A673 (cell line): ENCODE data around the gene ZNF616. TPM values are rescaled to one million over a fixed set of nuclear protein-coding genes. Genes with fewer than 3 reads are reported as not detected.

ENCODE experiments used
- BruUV-seq: library from RNA; stranded (reverse); fragments of 400-500 nt; replicated peaks from 2 replicates; lab custom pipeline; 2021; lab: Mats Ljungman, UMichigan
- CTCF ChIA-PET: fragments of 300-600 bp; sonication (Branson Sonifier 250); formaldehyde crosslinking; loops from one replicate; lab custom pipeline; 2022; ENCODE audit warnings: antibody characterized with exemption; lab: Charles Lee
- POLR2A ChIA-PET: fragments of 300-600 bp; sonication (Branson Sonifier 250); formaldehyde crosslinking; loops from one replicate; lab custom pipeline; 2022; ENCODE audit warnings: antibody characterized with exemption; ENCODE audit not compliant: low non-redundant PET; lab: Charles Lee
- DNase-seq: peaks from one replicate; pipeline ENCODE4 v3.0.0-alpha.2; 2015; ENCODE audit warnings: low spot score
- H3K27ac ChIP-seq: fragments of 200-600 bp; sonication (generic); 2 replicates; pipeline ENCODE4 v1.5.1; 2016; ENCODE audit warnings: mixed run types, low read depth, mild to moderate bottlenecking, mixed read lengths, antibody characterized with exemption, low read length; ENCODE audit not compliant: poor library complexity, severe bottlenecking
- H3K27me3 ChIP-seq: fragments of 200-600 bp; sonication (generic); replicated peaks from 2 replicates; pipeline ENCODE4 v1.6.1; 2017; ENCODE audit warnings: mixed run types, low read depth, mild to moderate bottlenecking, mixed read lengths, antibody characterized with exemption, low read length; ENCODE audit not compliant: insufficient read depth, poor library complexity
- H3K36me3 ChIP-seq: fragments of 200-600 bp; sonication (generic); 2 replicates; pipeline ENCODE4 v1.6.1; 2016; ENCODE audit warnings: mixed run types, mild to moderate bottlenecking, mixed read lengths, antibody characterized with exemption, low read length; ENCODE audit not compliant: insufficient read depth, poor library complexity, severe bottlenecking
- H3K4me1 ChIP-seq: fragments of 200-600 bp; sonication (generic); 2 replicates; pipeline ENCODE4 v1.6.1; 2017; ENCODE audit warnings: mixed run types, mild to moderate bottlenecking, mixed read lengths, antibody characterized with exemption, low read length; ENCODE audit not compliant: insufficient read depth, poor library complexity, severe bottlenecking
- H3K4me3 ChIP-seq: fragments of 200-600 bp; sonication (generic); 2 replicates; pipeline ENCODE4 v1.5.1; 2016; ENCODE audit warnings: low read depth, mixed run types, mild to moderate bottlenecking, mixed read lengths, low read length; ENCODE audit not compliant: poor library complexity, severe bottlenecking
- H3K9me3 ChIP-seq: fragments of 200-600 bp; sonication (generic); 2 replicates; pipeline ENCODE4 v1.6.1; 2016; ENCODE audit warnings: mixed run types, low read depth, mild to moderate bottlenecking, mixed read lengths, antibody characterized with exemption, low read length; ENCODE audit not compliant: poor library complexity, severe bottlenecking
- CTCF ChIP-seq: fragments of 300-800, 200-600 bp; sonication (generic); conservative IDR thresholded peaks from 2 replicates; pipeline ENCODE4 v1.5.1; 2017; ENCODE audit warnings: low read depth, mild to moderate bottlenecking, antibody characterized with exemption, low read length, moderate library complexity, mixed read lengths
- EZH2 ChIP-seq: fragments of 200-600 bp; sonication (generic); IDR thresholded peaks from 2 replicates; pipeline ENCODE4 v1.6.1; 2017; ENCODE audit warnings: borderline replicate concordance, low read depth, mild to moderate bottlenecking, mixed read lengths, antibody characterized with exemption, low read length; ENCODE audit not compliant: poor library complexity, severe bottlenecking
- intact Hi-C: fragments of 100-400 bp; cut with micrococcal nuclease; formaldehyde crosslinking; loops from one replicate; pipeline ENCODE4 v1.10.0; 2022; ENCODE audit not compliant: unreplicated experiment
- total RNA-seq: library from RNA; stranded (reverse); gene quantifications from 2 replicates; pipeline ENCODE4 v1.2.3, GENCODE V29; 2021

Gene ZNF616
- total RNA-seq, 1 experiment from 2014 or later, result 17.1 TPM

- H3K27ac ChIP-seq, result peak overlapping the region; percentile 87
- CTCF ChIA-PET, result no interaction called here
- no TSS peak for BruUV-seq
Measured at GRCh38 chr19:52140032-52140710, 433 bp upstream of the ZNF616 start.

GRCh38 chr19:52138983-52139251, 821 bp downstream of the ZNF616 start:
- DNase-seq, result no peak
- Histone ChIP-seq H3K27me3 (no peaks in the 10 kb centered on the region), H3K9me3 (peaks cover 27% of the 10 kb centered on the region), H3K36me3 (no peaks in the 10 kb centered on the region), H3K4me1 (no peaks in the 10 kb centered on the region), H3K4me3 (peak overlapping the region; percentile 82), H3K27ac (peak overlapping the region; percentile 87)
- BruUV-seq, result no TSS peak
- POLR2A ChIA-PET, result interaction anchor here (0.6 kb wide), 1 partner anchor 90 kb away, joined by 8 read pairs; the partner anchor contains the start of gene ZNF432
- intact Hi-C loops, result loop anchor here (1.0 kb wide), 1 partner anchor 98 kb away; no protein-coding TSS in a partner anchor
- CTCF ChIA-PET, result no interaction called here
- TF ChIP-seq EZH2, result no peak
- no peak for TF ChIP-seq CTCF

More at GRCh38 chr19:52140032-52140710, 433 bp upstream of the ZNF616 start:
- H3K4me3 ChIP-seq, result peak overlapping the region; percentile 82
- H3K4me1 ChIP-seq, result no peaks in the 10 kb centered on the region
- intact Hi-C loops, result no loop called here
- POLR2A ChIA-PET, result interaction anchor here (0.6 kb wide), 1 partner anchor 91 kb away, joined by 4 read pairs; the partner anchor contains the start of gene ZNF432
- no peak for DNase-seq
- peaks cover 16% of the 10 kb centered on the region for H3K9me3 ChIP-seq
- H3K36me3 ChIP-seq, result no peaks in the 10 kb centered on the region
- H3K27me3 ChIP-seq, result no peaks in the 10 kb centered on the region
- TF ChIP-seq CTCF (no peak), EZH2 (no peak)

GRCh38 chr19:52138278-52138982, 1.3 kb downstream of the ZNF616 start:
- no peaks in the 10 kb centered on the region for H3K27me3 ChIP-seq
- intact Hi-C loops, result no loop called here
- TSS peak; percentile 59 for BruUV-seq
- H3K36me3 ChIP-seq, result no peaks in the 10 kb centered on the region
- peak overlapping the region; percentile 82 for H3K4me3 ChIP-seq
- TF ChIP-seq EZH2, result no peak
- no peak for TF ChIP-seq CTCF
- DNase-seq, result peak; percentile 61
- H3K9me3 ChIP-seq, result peaks cover 28% of the 10 kb centered on the region
- POLR2A ChIA-PET, result interaction anchor here (0.6 kb wide), 1 partner anchor 90 kb away, joined by 8 read pairs; the partner anchor contains the start of gene ZNF432
- H3K27ac ChIP-seq, result peak overlapping the region; percentile 87
- CTCF ChIA-PET, result no interaction called here
- H3K4me1 ChIP-seq, result no peaks in the 10 kb centered on the region
